NCI-H146 treated with DMSO at 0.1 percent for 48 hours (cell line): Measurements from ENCODE around the gene VWA5B1.
"Not testable (repeated sequence)": the region's sequence is repeated elsewhere in the genome, so short reads cannot be mapped to it uniquely, and the experiment has no call there.

Experiments
- DNase-seq: peaks from one replicate; lab custom pipeline; 2025; ENCODE audit not compliant: unreplicated experiment; lab: John Stamatoyannopoulos, UW

VWA5B1 gene, protein sequence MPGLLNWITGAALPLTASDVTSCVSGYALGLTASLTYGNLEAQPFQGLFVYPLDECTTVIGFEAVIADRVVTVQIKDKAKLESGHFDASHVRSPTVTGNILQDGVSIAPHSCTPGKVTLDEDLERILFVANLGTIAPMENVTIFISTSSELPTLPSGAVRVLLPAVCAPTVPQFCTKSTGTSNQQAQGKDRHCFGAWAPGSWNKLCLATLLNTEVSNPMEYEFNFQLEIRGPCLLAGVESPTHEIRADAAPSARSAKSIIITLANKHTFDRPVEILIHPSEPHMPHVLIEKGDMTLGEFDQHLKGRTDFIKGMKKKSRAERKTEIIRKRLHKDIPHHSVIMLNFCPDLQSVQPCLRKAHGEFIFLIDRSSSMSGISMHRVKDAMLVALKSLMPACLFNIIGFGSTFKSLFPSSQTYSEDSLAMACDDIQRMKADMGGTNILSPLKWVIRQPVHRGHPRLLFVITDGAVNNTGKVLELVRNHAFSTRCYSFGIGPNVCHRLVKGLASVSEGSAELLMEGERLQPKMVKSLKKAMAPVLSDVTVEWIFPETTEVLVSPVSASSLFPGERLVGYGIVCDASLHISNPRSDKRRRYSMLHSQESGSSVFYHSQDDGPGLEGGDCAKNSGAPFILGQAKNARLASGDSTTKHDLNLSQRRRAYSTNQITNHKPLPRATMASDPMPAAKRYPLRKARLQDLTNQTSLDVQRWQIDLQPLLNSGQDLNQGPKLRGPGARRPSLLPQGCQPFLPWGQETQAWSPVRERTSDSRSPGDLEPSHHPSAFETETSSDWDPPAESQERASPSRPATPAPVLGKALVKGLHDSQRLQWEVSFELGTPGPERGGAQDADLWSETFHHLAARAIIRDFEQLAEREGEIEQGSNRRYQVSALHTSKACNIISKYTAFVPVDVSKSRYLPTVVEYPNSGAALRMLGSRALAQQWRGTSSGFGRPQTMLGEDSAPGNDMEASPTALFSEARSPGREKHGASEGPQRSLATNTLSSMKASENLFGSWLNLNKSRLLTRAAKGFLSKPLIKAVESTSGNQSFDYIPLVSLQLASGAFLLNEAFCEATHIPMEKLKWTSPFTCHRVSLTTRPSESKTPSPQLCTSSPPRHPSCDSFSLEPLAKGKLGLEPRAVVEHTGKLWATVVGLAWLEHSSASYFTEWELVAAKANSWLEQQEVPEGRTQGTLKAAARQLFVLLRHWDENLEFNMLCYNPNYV

GRCh38 chr1:20290624-20291597, at the start of gene VWA5B1:
Gene VWA5B1 (plus strand): TSS chr1:20290875. CDS start chr1:20310602, 19,727 bp downstream.
- DNase-seq: no peak

DNA sequence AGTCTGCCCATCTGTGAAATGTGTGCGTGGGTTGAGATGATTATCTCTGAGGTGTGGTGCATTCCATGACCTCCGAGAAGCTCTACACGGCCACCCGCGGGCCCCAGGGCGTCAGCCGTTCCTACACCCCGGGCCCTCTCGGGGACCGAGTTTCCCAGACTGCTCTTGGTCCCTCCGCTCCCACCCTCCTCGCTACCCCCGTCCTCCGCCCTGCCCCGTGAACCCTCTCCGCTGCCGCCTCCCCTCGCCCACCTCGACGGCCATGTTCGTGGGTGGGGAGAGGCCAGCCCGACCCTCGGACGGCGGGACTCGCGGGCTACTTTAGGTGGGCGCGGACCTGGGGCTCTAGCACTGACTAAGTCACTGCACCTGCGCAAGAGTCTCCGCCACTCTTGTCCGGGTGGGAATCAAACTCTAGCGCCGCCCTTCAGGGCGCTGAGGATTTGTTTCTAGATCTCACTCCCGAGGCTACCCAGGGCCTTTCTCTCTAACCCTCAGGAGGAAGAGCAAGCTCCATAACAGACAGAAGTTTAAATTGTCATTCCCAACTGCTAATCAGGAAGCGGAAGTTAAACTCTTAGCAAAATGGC, 47.7 kb upstream of the VWA5B1 start:
- no peak for DNase-seq

DNA sequence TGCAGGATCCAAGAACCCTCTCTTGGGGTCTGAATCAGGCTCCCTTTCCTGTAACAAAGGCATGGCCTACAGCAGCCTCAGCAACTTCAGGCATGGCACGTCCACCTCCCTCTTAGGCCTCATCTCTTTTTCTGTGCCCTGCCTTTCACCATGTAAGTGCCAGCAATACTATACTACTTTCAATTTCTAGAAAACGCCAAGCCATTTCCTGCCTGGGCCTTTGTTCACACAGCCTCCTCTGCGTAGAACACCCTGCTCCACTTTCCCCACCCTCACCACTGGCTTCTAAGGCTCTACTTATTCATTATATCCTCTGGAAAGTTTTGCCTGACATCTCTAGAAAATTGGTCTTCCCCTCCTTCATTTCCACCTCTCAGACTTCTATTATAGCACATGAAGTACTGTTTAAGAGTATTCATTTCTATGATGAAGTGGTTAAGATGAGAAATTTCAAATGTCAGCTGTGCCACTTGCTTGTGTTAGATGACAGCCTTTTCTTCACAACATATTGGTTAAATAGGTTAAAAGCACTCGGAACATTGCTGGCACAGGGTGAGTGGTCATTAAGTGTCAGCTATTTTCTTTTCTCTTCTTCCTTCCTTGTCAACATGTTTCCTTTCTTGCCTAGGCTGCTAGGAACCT, 41.6 kb upstream of the VWA5B1 start:
- DNase-seq: no peak

DNA sequence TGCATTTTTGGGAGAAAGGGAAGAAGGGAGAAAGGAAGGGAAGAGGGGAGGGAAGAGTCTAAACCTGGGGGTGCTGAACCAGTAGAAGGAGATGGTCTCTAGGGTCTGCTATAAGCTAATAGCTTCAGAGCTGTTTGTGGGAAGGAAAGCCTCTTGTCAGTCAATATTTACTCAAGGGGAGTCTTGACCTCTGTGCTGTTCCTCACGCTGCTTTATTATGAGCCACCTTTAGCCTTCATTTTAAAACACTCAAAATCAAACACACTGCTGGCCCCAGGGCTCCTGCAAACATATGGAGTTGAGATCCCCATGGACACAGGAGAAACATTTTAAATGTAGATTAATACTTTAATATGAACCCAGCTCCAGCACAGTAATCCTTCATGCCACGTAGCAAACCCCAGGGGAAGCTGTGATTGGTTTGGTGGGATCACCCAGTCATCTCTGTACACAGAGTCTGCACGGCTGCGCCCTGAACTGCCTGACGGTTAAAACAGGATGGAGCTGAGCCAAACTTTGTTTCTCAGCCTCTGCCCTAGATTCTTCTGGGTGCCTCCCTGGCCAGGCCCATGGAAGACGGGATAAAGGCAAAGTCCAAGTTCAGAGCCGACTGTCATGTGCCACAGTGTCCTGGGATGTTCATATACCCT, 40.2 kb upstream of the VWA5B1 start:
- no peak for DNase-seq

GRCh38 chr1:20252587-20252986, 38.1 kb upstream of the VWA5B1 start:
- no peak for DNase-seq

DNA sequence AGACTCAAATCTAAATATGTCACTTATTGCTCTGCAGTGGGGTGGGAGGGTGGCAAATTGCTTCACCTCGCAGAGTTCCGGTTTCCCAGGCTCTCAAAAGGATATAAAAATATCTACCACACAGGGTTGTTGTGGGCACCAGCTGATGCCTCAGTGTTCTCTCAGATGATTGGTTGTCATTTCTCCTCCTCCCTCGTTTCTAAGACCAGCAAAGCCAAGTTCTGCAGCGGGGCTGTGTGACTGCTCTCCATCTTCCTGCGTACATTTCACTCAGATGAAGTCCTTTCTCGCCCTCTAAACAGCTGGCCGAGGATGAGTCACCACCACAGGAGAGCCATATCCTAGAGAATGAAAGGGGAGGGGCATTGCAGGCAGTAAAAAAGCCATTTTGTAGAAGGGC, 35.0 kb upstream of the VWA5B1 start:
- DNase-seq: no peak

- no peak for DNase-seq
These were observed 31.0 kb upstream of the VWA5B1 start for GRCh38 chr1:20259646-20260045.

- no peak for DNase-seq
These were observed 29.6 kb upstream of the VWA5B1 start for GRCh38 chr1:20261095-20261494.

DNA sequence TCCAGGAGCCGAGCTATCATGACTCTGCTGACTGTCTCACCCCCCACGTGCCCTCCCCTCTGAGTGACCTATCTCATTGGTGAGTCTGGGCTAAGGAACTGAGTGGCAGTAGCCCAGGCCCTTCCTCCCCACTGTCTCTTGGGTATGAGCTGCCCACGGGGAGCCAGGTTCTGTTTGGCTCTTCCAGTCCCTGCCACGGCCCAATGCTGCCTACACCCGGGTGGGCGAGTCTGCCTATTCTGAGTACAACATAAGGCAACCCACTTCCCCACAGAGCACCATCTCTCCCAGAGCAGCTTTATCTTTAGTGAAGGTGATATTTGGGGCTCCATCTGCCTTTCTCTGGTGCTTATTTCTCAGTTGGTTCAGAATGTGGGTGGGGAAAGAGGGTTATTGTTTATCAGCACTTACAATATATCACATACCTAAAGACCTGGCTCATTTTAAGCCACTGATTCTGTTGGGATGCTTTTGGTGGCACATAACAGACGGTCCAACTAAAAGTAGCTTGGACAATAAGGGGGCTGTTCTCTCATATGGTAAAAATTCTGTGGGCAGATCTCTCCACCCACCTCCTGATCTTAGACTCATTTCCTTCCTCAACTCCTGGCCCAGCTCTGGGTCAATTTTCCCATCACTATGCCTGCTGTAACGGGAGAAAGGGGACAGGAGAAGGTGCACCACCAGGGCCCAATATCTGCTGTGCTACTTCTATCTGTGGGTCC, 27.7 kb upstream of the VWA5B1 start:
- DNase-seq: no peak

- DNase-seq: no peak
These were observed 25.4 kb upstream of the VWA5B1 start for GRCh38 chr1:20265250-20265649.

DNA sequence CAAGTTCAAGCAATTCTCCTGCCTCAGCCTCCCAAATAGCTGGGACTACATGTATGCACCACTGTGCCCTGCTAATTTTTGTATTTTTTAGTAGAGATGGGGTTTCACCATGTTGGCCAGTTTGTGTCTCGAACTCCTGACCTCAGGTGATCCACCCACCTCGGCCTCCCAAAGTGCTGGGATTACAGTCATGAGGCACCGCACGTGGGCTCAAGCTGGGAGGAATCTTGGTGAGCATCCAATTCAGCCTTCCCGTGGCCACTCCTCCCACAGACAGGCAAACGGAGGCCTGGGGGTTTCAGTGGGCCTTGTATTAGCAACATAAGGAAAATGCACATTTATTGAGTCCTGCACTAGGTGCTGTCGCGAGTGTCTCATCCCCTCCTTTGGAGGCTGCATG, 24.5 kb upstream of the VWA5B1 start:
- no peak for DNase-seq

DNA sequence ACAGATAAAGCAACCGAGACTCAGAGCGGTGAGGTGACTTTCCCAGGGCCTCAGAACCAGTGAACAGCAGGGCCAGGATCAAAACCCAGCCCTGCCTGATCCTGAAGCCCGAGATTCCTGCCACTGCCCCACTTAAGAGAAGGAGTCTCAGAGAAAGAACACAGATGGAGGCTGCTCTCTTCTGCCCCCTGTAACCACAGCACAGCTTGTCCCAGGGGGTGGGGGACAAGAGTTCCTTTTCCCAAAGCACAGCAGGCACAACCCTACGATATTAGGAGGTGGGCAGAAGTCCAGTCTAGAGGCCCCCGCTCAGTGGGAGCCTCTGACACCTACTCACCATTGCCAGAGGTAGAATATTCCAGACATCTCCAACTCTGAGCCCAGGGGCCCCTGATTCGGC, 24.0 kb upstream of the VWA5B1 start:
- DNase-seq: no peak

- no peak for DNase-seq
These were observed 18.9 kb upstream of the VWA5B1 start for GRCh38 chr1:20271498-20272400.

- DNase-seq: not testable (repeated sequence)
These were observed 17.0 kb upstream of the VWA5B1 start for GRCh38 chr1:20273716-20274115.

- DNase-seq: no peak
These were observed 15.3 kb upstream of the VWA5B1 start for GRCh38 chr1:20275319-20275925.

DNA sequence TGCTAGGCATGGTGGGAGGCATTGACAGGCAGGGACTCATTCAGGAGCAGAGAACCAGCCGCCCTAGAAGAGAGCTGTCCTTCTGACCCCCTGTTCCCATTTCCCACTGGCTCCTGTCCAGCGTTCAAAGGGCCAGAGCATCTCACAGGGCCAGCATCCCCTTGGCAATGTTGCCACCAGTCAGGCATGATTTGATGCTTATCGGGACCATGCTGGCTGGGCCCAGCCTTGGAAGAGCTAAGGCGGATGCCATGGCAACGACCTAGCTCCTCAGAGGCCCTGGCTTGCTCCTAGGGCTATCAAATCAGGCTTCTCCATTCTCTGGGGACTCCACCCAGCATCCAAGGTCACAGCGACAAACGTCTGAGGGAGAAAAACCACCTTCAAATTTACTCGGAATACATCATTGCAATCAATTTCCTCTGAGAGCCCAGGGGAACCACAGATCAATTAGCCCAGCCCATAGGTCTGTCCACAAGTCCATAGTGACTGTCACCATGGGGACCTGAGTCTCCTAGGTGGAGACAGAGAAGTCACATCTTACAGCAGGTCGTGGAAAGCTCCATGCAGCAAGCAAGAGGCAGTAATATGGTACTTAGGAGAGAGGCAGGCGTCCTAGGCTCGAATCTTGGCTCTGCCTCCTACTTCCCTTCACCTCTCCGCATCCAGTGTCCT, 14.1 kb upstream of the VWA5B1 start:
- no peak for DNase-seq
